Left cardiac atrium (tissue), 4 donors: Measurements from ENCODE around the gene HAND2. TPM values are rescaled to one million over a fixed set of nuclear protein-coding genes. Genes with fewer than 3 reads are reported as not detected.

Experiments used
- ATAC-seq, 2 donors: fragments of 200-7000 bp; cut with Tn5 transposase; one replicate each; pipeline ENCODE4 v1.9.1; 2020; ENCODE audit warnings: mild to moderate bottlenecking in 2 of 2, moderate library complexity in 2 of 2
- DNase-seq: peaks from one replicate; pipeline ENCODE4 v3.0.0-alpha.2; 2020
- intact Hi-C, 2 donors: fragments of 100-400 bp; cut with DNase I; formaldehyde crosslinking; loops; one replicate each; pipeline versions ENCODE4 v1.14.1 to v1.15.1; 2022 to 2023
- total RNA-seq, 2 donors: library from RNA; stranded (reverse); fragmentation: NEBNext Ultra II Directional; extraction: Animal tissue kit (Norgen Biotek cat#: 25700); gene quantifications; one replicate each; pipeline ENCODE4 v1.2.1, GENCODE V29; 2021
- donor health status: DM: no; HTN: yes; CAD: no.
- donor health status: DM: no; HTN: yes; CAD: no; lungs with severe emphysema.
- donor health status: DM: yes; HTN: yes; CAD: no.
- donor health status: Dilated cardiomyopathy.

Gene HAND2
- total RNA-seq, 2 donors from 2014 or later: 63.2 to 75.1 TPM

DNA sequence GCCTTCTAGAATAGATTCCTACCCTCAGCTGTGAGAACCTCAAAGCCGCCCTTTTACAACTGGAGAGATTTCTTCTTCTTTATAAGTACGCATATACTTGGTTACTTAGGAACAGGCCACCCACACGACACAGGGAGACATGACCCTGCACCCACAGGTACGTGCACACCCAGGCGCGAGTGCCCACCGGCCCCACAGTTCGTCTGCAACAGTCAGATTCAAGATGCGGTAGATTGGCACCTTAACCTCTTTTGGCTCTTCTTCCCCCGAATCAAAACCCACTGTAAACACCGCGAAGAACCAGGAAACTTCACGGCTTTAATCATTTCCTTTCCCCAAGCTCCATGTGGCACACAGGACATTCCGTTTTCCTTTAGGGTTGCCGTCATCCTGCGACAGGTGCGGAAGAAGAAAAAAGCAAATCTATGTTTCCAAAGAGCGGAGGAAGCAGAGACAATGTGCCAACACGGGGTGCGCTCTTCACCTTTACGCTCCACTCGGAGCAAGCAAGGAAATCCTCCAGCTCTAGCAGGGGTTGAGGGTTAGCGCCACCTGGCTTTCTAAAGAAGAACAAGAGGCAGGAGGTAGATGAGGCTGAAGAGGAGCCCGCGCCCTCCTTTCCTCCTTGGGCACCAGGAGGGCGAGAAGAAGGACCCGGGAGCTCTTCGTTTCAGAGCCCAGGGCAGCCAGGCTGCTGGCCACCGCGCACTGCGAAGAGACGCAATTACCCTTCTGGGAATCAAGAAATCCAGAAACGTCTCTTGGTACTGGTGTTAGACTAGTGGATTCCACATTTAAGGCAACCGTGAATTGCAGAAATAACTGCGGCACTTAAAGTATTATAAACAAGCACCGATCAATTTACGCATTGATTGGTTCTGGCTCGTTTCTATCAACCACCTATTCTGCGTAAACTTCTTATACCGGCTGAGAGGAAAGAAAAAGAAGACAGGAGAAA, 35.7 kb downstream of the HAND2 start:
- DNase-seq (peak; percentile 70), ATAC-seq (peak; percentile 86 to 91)
- intact Hi-C loops: loop anchor here in 1 of 2 donors (1.0 to 5.0 kb wide), 2 partner anchors 74 to 172 kb away; no protein-coding TSS in a partner anchor

DNA sequence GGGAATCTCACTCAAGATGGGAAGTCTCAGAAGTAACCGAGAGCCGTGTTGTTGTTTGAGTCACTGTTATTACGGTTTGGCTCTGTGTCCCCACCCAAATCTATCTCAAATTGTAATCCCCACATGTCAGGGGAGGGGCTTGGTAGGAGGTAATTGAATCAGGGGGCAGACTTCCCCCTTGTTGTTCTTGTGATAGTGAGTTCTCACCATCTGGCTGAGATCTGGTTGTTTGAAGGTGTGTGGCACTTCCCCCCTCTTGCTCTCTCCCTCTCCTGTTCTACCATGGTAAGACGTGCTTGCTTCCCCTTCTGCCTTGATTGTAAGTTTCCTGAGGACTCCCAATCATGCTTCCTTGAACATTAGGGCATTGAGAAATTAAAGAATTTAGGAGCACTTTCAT, 37.0 kb downstream of the HAND2 start:
- ATAC-seq (no peak), DNase-seq (no peak)
- intact Hi-C loops: loop anchor here in 1 of 2 donors (5.0 kb wide), 1 partner anchor 171 kb away; no protein-coding TSS in a partner anchor

DNA sequence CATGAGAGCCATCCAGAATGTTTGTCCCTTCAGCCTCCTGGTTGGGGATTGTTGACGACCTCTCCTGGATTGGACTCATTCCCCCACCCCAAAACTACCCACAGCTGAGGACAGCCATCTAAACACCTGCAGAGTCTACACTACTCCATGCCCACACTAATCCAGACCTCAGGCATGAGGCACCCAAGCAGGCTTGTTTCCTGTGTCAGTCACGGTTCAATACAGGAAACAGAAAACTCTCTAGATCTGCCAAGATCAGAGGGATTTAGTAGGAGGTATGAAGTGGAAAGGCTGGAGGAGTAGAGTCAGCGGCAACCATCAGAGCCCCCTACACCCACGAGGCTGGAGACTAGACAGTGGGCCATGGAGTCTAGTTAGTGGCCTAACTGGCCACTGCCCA, 37.7 kb downstream of the HAND2 start:
- no peak for ATAC-seq
- intact Hi-C loops: loop anchor here in 1 of 2 donors (5.0 kb wide), 1 partner anchor 170 kb away; no protein-coding TSS in a partner anchor

DNA sequence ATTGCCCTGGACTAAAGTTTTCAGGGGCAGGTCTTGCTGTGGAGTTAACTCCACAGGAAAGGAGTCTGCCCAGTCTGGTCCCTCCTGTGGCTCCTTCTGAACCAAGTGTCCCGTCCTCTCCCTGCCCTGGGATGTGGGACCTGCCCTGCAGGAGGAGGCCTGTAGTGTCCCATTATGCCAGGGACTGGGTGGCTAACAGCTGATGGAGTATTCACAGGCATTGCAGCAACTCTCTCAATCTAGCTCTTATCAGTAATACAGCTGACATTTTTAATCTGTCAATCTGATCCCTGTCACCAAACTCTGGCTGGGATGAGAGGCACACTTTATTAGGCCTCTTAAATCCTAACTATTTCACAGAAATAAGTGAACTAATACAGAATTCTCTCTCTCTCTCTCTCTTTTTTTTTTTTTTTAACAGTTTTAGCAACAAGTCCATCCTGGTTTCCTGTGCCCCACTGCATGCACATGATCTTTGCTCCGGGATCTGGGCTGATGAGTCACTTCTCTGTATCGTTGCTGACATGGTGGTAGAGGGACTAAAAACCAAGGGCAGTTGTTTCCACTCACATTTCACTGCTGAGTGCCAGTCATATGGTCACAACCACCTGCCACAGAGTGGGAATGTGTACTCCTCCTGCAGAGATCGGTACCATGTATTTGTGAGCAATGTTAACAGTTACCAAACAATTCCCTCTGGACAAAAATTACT, 39.1 kb downstream of the HAND2 start:
- DNase-seq (no peak), ATAC-seq (peak; percentile 25 to 62)
- intact Hi-C loops: loop anchor here in 1 of 2 donors (5.0 kb wide), 1 partner anchor 169 kb away; no protein-coding TSS in a partner anchor

More for the DNA sequence above, 37.7 kb downstream of the HAND2 start:
- DNase-seq: no peak

DNA sequence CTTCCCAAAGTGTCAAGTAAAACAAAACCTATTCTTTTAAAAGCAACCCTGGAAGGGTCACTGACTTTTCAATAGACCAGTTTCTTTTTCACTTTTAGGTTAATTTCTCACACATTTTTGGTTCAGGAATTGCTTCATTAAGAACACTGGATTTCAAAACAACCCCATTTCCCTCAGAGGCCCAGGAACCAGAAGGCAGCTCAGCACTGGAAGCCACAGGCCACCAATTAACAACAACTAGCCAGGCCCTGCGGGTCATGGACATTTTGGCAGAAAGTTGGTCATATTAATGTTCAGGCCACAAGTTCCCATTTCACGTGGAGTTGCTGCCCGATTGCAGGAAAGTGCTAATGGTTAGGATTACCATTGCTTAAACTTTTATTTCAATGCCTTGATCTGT, 39.8 kb downstream of the HAND2 start:
- intact Hi-C loops: loop anchor here in 1 of 2 donors (5.0 kb wide), 1 partner anchor 168 kb away; no protein-coding TSS in a partner anchor
- ATAC-seq (no peak), DNase-seq (no peak)

DNA sequence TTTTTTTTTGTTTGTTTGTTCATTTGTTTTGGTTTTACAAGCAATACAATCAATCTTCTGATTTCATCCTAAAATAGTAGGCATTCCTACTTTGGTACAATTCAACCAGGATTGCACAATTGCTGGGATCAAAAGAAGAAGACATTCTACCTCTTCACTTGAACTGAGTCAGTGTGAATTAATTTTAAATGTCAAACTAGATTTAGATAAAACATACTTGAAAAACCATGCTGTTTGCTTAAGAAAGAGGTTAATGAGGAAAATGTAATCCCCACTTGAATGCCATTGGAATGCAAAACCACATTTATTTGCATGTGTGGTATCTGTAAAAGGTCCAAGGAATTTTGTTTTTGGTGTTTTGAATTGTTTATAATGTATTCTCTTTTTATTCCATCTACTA, 40.5 kb downstream of the HAND2 start:
- intact Hi-C loops: no loop called here

DNA sequence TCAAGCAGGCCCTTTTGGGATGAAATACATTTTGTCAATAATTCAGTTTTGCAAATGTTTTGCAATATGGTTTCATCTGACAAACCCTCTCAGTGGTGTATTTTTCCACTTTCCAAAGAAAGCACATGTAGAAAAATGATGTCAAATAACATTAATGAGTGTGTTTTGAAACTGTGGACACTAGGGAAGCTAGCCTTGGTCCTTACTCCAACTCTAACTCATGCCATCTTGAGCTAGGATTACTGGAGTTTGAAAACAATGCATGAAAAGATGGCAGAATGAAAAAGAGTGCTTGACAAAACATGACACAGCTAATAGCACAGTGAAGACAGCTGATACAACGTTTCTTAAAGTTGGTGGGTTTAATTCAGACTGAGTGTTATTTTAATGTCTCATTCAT, 41.4 kb downstream of the HAND2 start:
- DNase-seq: no peak
- no peak for ATAC-seq
- intact Hi-C loops: no loop called here

More for the DNA sequence above, 40.5 kb downstream of the HAND2 start:
- no peak for ATAC-seq
- no peak for DNase-seq

DNA sequence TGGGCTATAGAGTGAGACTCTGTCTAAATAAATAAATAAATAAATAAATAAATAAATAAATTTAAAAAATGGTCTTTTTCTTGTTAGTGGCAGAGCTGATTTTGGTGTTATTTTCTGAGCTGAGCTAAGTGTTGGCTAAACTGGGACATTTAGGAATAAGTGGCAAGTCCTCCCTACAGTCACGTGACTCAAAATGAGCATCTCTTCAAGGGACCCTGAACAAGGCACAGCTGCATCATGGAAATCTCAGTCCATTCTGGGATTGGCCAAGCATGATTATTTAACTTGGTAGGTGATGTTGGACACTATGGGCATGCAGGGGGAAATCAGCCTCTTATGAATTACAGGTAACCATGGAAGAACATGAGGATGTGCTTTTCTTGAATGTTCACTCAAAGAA, 42.0 kb downstream of the HAND2 start:
- intact Hi-C loops: no loop called here
- ATAC-seq (no peak), DNase-seq (no peak)

DNA sequence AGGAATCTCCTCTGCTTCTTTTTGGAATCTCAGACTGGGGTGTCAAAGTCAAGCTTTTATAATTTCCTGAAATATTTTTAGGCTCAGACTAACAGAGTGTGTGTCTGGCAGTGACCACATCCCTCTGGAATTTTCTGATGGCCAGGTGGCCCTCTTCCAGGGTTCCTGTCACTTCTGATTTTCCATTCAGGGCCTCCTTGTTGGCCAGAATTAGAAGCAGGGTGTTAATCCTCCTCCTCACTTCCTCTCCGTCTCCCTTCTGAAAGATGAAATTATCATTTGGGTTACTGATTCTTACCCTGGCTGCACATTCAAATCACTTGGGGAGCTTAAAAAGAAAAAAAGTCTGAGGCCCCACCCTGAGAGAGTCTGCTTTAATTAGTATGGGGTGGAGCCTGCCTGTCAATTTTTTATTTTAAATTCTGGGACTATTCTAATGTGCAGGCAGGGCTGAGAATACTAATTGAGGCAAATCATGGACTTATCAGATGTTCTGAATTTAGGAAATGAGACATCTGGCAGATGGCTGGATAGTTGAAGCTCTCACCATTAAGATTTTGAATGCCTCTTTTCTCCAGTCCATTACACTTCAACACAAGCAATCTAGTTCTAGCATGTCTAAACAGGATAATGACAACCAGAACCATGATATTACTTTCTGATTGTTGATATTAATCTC, 43.2 kb downstream of the HAND2 start:
- ATAC-seq (peak; percentile 85 to 86), DNase-seq (peak; percentile 51)
- intact Hi-C loops: no loop called here

DNA sequence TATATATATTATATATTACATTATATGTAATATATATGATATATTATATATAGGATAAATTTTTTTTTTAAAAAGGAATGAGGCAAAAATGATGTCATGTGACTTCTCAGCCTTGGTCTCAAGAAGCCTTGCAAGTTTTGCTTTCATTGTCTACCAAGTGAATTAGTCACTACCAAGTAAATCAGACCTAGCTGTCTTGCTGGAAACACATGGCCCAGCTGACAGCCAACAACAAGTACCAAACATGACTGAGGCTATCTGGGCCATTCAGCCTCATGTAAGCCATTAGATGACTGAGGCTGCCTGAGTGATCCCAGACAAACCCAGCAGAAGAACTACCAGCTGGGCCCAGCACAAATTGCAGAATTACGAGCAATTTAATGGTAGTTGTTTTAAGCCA, 44.9 kb downstream of the HAND2 start:
- intact Hi-C loops: no loop called here
- no peak for DNase-seq
- ATAC-seq: peak in 1 of 2 donors; percentile 70

DNA sequence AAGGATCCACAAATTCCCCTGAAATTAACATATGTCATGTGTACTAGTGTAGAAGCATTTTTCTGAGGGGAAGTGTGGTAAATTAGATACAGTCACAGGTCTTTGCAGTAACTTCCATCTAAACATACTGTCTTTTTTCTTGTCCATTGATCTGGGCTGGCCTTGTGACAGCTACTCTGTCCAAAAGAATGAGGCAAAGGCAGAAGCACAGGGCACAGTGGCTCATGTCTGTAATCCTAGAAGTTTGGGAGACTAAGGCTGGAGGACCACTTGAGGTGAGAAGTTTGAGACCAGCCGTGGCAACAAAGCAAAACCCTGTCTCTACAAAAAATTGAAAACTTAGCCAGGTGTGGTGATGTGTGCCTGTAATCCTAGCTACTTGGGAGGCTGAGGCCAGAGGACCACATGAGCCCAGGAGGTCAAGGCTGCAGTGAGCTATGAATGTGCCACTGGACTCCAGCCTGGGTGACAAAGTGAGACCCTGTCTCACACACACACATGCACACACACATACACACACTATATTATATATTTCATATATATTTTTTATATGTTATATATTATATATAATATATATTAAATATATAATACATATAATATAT, 47.6 kb downstream of the HAND2 start:
- intact Hi-C loops: no loop called here
- no peak for ATAC-seq
- DNase-seq: no peak

DNA sequence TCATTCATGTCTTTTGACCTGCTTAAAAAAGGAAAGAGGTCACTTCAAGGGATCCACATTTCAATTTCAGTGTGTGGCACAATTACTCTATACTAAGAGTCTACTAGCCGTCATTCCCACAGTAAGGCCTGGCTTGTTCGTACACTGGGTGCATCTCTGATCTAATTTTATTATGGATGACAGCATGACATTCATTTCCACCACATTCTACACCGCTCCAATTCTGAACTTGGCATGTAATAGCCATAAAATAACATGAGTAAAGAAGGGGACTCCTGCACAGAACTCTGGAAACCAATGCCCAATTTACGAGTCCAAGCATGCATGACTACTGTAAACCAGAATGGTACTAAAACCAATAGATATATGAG, 51.1 kb downstream of the HAND2 start:
- ATAC-seq (no peak), DNase-seq (no peak)
- intact Hi-C loops: no loop called here

DNA sequence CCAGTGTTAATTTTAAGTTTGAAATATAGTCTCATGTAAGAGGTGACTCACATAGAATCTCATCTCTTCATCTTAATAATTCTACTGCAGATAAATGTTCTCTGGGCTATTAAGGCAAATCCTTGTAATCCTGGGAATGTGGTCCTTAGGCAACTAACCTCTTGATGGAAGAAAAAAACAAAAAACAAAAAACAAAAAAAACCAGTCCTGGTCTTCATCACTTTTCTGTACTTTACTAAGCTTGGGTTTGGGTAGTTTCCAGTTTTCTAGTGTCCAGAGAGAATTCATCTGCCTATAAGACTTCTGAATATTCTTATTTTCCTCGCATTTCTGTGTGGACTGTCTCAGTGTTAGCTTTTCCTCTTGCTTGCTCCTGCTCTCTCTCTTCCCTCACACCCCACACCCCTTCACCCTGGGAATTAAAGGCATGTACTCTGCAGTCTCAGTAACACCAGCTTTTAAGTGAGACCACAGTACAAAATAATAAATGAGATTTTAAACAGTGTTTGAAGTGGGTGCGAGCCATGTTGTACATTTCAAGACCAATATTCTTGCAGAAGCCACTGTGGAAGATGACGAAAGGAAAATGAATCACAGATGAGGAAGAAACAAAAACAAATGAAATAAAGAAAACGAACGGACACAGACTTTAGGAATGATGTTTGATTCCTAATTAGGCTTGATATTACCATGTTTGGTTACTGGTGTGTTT, 51.7 kb downstream of the HAND2 start:
- intact Hi-C loops: no loop called here
- DNase-seq (no peak), ATAC-seq (peak in 1 of 2 donors; percentile 77)

DNA sequence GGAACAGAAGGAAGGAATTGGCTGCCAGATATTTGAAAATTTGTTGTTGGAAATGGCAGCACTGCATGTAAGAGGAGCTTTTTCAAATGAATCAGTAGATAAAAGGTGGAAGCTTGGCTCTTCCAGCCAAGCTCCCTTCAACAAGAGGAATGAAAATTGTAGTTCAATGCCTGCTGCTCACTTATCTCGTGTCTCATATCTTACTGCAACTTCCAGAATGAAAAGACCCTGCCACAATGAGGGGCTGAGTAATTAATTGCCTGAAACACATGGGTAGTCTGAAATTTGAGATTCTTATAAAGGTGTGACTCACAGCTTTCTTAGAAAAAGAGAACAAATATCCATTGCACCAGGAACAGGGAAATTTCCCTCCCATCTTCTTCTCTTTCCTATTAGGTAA, 53.0 kb downstream of the HAND2 start:
- ATAC-seq: no peak
- intact Hi-C loops: no loop called here
- no peak for DNase-seq
